Neuronal stem cell (in vitro differentiated cells): Measurements from ENCODE around the gene SMG7.

Source experiments
- DNase-seq: peaks from one replicate; pipeline ENCODE4 v3.0.0-alpha.2; 2013; ENCODE audit warnings: low spot score
- H2AFZ ChIP-seq: one replicate; pipeline ENCODE4 v1.6.1; 2013; ENCODE audit warnings: mild to moderate bottlenecking, low read length, inconsistent platforms
- H2AK5ac ChIP-seq: 2 replicates; pipeline ENCODE4 v1.6.1; 2013; ENCODE audit warnings: low read depth, mild to moderate bottlenecking, inconsistent platforms, low read length, moderate library complexity, mixed read lengths
- H2BK120ac ChIP-seq: 2 replicates; pipeline ENCODE4 v1.6.1; 2013; ENCODE audit warnings: low read depth, mild to moderate bottlenecking, inconsistent platforms, low read length, moderate library complexity, mixed read lengths
- H2BK12ac ChIP-seq: one replicate; pipeline ENCODE4 v1.6.1; 2013; ENCODE audit warnings: low read length, inconsistent platforms
- H2BK15ac ChIP-seq: 2 replicates; pipeline ENCODE4 v1.6.1; 2013; ENCODE audit warnings: mild to moderate bottlenecking, low read length, inconsistent platforms, mixed read lengths
- H2BK5ac ChIP-seq: one replicate; pipeline ENCODE4 v1.6.1; 2013; ENCODE audit warnings: inconsistent platforms, mild to moderate bottlenecking, low read length, moderate library complexity
- H3K14ac ChIP-seq: one replicate; pipeline ENCODE4 v1.6.1; 2013; ENCODE audit warnings: low read length, inconsistent platforms
- H3K18ac ChIP-seq: 2 replicates; pipeline ENCODE4 v1.6.1; 2013; ENCODE audit warnings: low read length, inconsistent platforms
- H3K23ac ChIP-seq: 2 replicates; pipeline ENCODE4 v1.6.1; 2013; ENCODE audit warnings: low read depth, mild to moderate bottlenecking, mixed read lengths, low read length, inconsistent platforms; ENCODE audit not compliant: poor library complexity
- H3K27ac ChIP-seq: replicated peaks from 3 replicates; pipeline ENCODE4 v1.5.1; 2013; ENCODE audit warnings: low read length, inconsistent platforms
- H3K27me3 ChIP-seq, 3 experiments: 2 replicates each; pipeline ENCODE4 v1.6.1; 2013; ENCODE audit warnings: low read length in 3 of 3, mild to moderate bottlenecking in 2 of 3, inconsistent platforms in 1 of 3, low read depth in 1 of 3, mixed read lengths in 1 of 3, moderate library complexity in 1 of 3; ENCODE audit not compliant: control insufficient read depth in 3 of 3, insufficient read depth in 3 of 3
- H3K36me3 ChIP-seq, 2 donors: replicated peaks in 1 of 2; 2 replicates each; pipeline ENCODE4 v1.6.1; 2013; ENCODE audit warnings: low read length in 2 of 2; ENCODE audit not compliant: control insufficient read depth in 2 of 2, insufficient read depth in 2 of 2
- H3K4ac ChIP-seq: 2 replicates; pipeline ENCODE4 v1.6.1; 2013; ENCODE audit warnings: inconsistent platforms, mild to moderate bottlenecking, low read length, moderate library complexity
- H3K4me1 ChIP-seq, 2 donors: 1 replicate in 1 of 2; 2 replicates in 1 of 2; pipeline ENCODE4 v1.6.1; 2013; ENCODE audit warnings: low read length in 2 of 2, low read depth in 1 of 2; ENCODE audit not compliant: control insufficient read depth in 2 of 2, insufficient read depth in 1 of 2
- H3K4me2 ChIP-seq: one replicate; pipeline ENCODE4 v1.6.1; 2013; ENCODE audit warnings: mild to moderate bottlenecking, low read length, inconsistent platforms; ENCODE audit not compliant: insufficient read depth, poor library complexity, severe bottlenecking
- H3K4me3 ChIP-seq, 2 donors: 2 replicates each; pipeline ENCODE4 v1.5.1; 2013; ENCODE audit warnings: low read length in 2 of 2, mild to moderate bottlenecking in 2 of 2, inconsistent platforms in 1 of 2, moderate library complexity in 1 of 2
- H3K79me1 ChIP-seq: one replicate; pipeline ENCODE4 v1.6.1; 2013; ENCODE audit warnings: low read depth, mild to moderate bottlenecking, inconsistent platforms, low read length, moderate library complexity
- H3K9ac ChIP-seq: one replicate; pipeline ENCODE4 v1.6.1; 2013; ENCODE audit warnings: mild to moderate bottlenecking, low read depth, low read length, inconsistent platforms; ENCODE audit not compliant: poor library complexity
- H3K9me3 ChIP-seq, 2 donors: replicated peaks in 1 of 2; 2 replicates each; pipeline versions ENCODE3 to v1.6.1; 2013; ENCODE audit warnings: low read length in 2 of 2, mild to moderate bottlenecking in 2 of 2, inconsistent platforms in 1 of 2, low read depth in 1 of 2, mixed read lengths in 1 of 2, moderate library complexity in 1 of 2; ENCODE audit not compliant: control insufficient read depth in 2 of 2, insufficient read depth in 1 of 2
- H4K8ac ChIP-seq: one replicate; pipeline ENCODE4 v1.6.1; 2013; ENCODE audit warnings: low read depth, mild to moderate bottlenecking, inconsistent platforms, low read length, moderate library complexity
- H4K91ac ChIP-seq: one replicate; pipeline ENCODE4 v1.6.1; 2013; ENCODE audit warnings: low read length, low read depth, mild to moderate bottlenecking, inconsistent platforms; ENCODE audit not compliant: poor library complexity
- WGBS, 2 donors: extraction: QIAGEN DNeasy Blood & Tissue Kit; methylation state at CpG; one replicate each; pipeline ENCODE4 v1.1.7; 2013; ENCODE audit warnings: missing lambda C conversion rate in 2 of 2, mixed read lengths in 1 of 2; ENCODE audit not compliant: insufficient read length in 2 of 2, insufficient replicate concordance in 1 of 2; ENCODE audit errors: extremely low coverage in 2 of 2; 5-methylcytosine and 5-hydroxymethylcytosine counted together

SMG7 gene

GRCh38 chr1:183553764-183554163 is 81.5 kb downstream of the SMG7 start:
- no peak overlapping the region for H2AFZ ChIP-seq
- H3K18ac ChIP-seq, result no peak overlapping the region
- H3K4me3 ChIP-seq, result no peak overlapping the region
- H3K9me3 ChIP-seq, result no peaks in the 10 kb centered on the region
- H3K36me3 ChIP-seq, result peaks cover 26 to 89% of the 10 kb centered on the region in 2 donors
- H2BK15ac ChIP-seq, result no peak overlapping the region
- no peak overlapping the region for H2AK5ac ChIP-seq
- DNase-seq, result no peak
- H2BK12ac ChIP-seq, result no peak overlapping the region
- H4K91ac ChIP-seq, result no peak overlapping the region
- H3K27ac ChIP-seq, result no peak overlapping the region
- H4K8ac ChIP-seq, result no peak overlapping the region
- H2BK120ac ChIP-seq, result no peak overlapping the region
- no peak overlapping the region for H3K23ac ChIP-seq
- no peaks in the 10 kb centered on the region for H3K79me1 ChIP-seq
- peaks cover 0 to 7% of the 10 kb centered on the region in 2 donors for H3K4me1 ChIP-seq
- H3K14ac ChIP-seq, result no peak overlapping the region
- no CpG with 5 or more reads among the region's 3 CpGs for WGBS, 2 donors
- H2BK5ac ChIP-seq, result no peak overlapping the region
- H3K4me2 ChIP-seq, result no peak overlapping the region
- no peaks in the 10 kb centered on the region for H3K27me3 ChIP-seq
- no peak overlapping the region for H3K4ac ChIP-seq
- no peak overlapping the region for H3K9ac ChIP-seq

- Histone ChIP-seq H3K14ac (no peak overlapping the region), H3K9me3 (no peaks in the 10 kb centered on the region), H2BK15ac (no peak overlapping the region), H2BK5ac (no peak overlapping the region), H3K27ac (no peak overlapping the region), H4K8ac (no peak overlapping the region), H3K27me3 (no peaks in the 10 kb centered on the region), H3K23ac (no peak overlapping the region), H3K9ac (no peak overlapping the region), H3K4ac (no peak overlapping the region), H3K4me1 (peaks cover 0 to 6% of the 10 kb centered on the region in 2 donors), H2AFZ (no peak overlapping the region), H3K36me3 (peaks cover 24 to 83% of the 10 kb centered on the region in 2 donors), H3K79me1 (no peaks in the 10 kb centered on the region), H3K4me2 (no peak overlapping the region), H2BK12ac (no peak overlapping the region), H3K4me3 (no peak overlapping the region), H2BK120ac (no peak overlapping the region), H2AK5ac (no peak overlapping the region), H3K18ac (no peak overlapping the region), H4K91ac (no peak overlapping the region)
- WGBS, 2 donors, result no CpG with 5 or more reads among the region's 3 CpGs
- DNase-seq, result no peak
Observed at GRCh38 chr1:183554577-183554976, 82.3 kb downstream of the SMG7 start.

- no peak overlapping the region for H3K14ac ChIP-seq
- H3K4me1 ChIP-seq, result no peaks in the 10 kb centered on the region
- H3K4ac ChIP-seq, result no peak overlapping the region
- H3K9me3 ChIP-seq, result no peaks in the 10 kb centered on the region
- H3K23ac ChIP-seq, result no peak overlapping the region
- H3K9ac ChIP-seq, result no peak overlapping the region
- H3K27ac ChIP-seq, result no peak overlapping the region
- no peak overlapping the region for H3K4me3 ChIP-seq
- H2AFZ ChIP-seq, result no peak overlapping the region
- no peaks in the 10 kb centered on the region for H3K27me3 ChIP-seq
- H3K79me1 ChIP-seq, result no peaks in the 10 kb centered on the region
- H3K18ac ChIP-seq, result no peak overlapping the region
- H2BK5ac ChIP-seq, result no peak overlapping the region
- no peak overlapping the region for H4K91ac ChIP-seq
- no peak for DNase-seq
- peaks cover 5 to 38% of the 10 kb centered on the region in 2 donors for H3K36me3 ChIP-seq
- H4K8ac ChIP-seq, result no peak overlapping the region
- H2BK15ac ChIP-seq, result no peak overlapping the region
- no peak overlapping the region for H2BK12ac ChIP-seq
- H3K4me2 ChIP-seq, result no peak overlapping the region
- H2AK5ac ChIP-seq, result no peak overlapping the region
- no peak overlapping the region for H2BK120ac ChIP-seq
Observed at GRCh38 chr1:183559061-183559460, 86.8 kb downstream of the SMG7 start.

DNA sequence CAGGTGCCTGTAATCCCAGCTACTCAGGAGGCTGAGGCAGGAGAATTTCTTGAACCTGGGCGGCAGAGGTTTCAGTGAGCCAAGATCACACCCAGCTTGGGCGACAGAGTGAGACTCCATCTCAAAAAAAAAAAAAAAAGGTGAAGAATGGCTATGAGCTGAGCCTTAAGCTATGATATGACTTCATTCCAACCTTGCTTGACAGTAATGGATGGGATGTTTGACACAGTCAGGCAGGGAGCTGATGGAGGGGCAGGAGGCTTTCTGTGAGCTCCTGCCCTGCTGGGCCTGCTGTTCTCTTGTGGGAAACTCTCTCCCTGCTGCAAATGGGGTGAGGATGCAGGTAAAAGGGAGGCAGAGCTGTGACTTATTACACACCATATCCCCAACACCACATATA is 90.4 kb downstream of the SMG7 start:
- Histone ChIP-seq H3K36me3 (peaks cover 0 to 4% of the 10 kb centered on the region in 2 donors), H3K4me1 (no peaks in the 10 kb centered on the region), H3K9me3 (no peaks in the 10 kb centered on the region), H3K27ac (no peak overlapping the region), H3K4me2 (no peak overlapping the region), H3K14ac (no peak overlapping the region), H4K8ac (no peak overlapping the region), H2BK15ac (no peak overlapping the region), H3K18ac (no peak overlapping the region), H3K23ac (no peak overlapping the region), H2AK5ac (no peak overlapping the region), H3K4me3 (no peak overlapping the region), H4K91ac (no peak overlapping the region), H3K4ac (no peak overlapping the region), H3K79me1 (no peaks in the 10 kb centered on the region), H2BK120ac (no peak overlapping the region), H2BK5ac (no peak overlapping the region), H2AFZ (no peak overlapping the region), H3K9ac (no peak overlapping the region), H3K27me3 (no peaks in the 10 kb centered on the region), H2BK12ac (no peak overlapping the region)
- no peak for DNase-seq
- WGBS, 2 donors, result no CpG with 5 or more reads among the region's 2 CpGs
